ENCODE data around the gene CSRP2. TPM values are rescaled to one million over a fixed set of nuclear protein-coding genes. Genes with fewer than 3 reads are reported as not detected.

CSRP2 gene
- polyA plus RNA-seq, 1 donor (not counting 4 experiments of a cell fraction or from before 2014, with no cell fraction given): 74.9 TPM

- no peak overlapping the region for H3K4me2 ChIP-seq (ENCODE audit: control insufficient read depth, extremely low read depth, insufficient read depth, low read depth, low read length)
- peaks cover 28% of the 10 kb centered on the region for H3K79me2 ChIP-seq (ENCODE audit: control insufficient read depth, insufficient read depth, low read length)
- FAIRE-seq: no peak
- no peak overlapping the region for H3K9ac ChIP-seq (ENCODE audit: control insufficient read depth, extremely low read depth, insufficient read depth, low read length)
- peaks cover 1 to 3% of the 10 kb centered on the region in 2 experiments for H3K36me3 ChIP-seq (ENCODE audit: control insufficient read depth in 2 of 2, extremely low read depth in 1 of 2, insufficient read depth in 2 of 2, low read length in 2 of 2)
- TF ChIP-seq CTCF (optimal IDR thresholded peaks at IDR 0.05 in 1 of 3, IDR thresholded peaks at IDR 0.05 in 1 of 3, conservative IDR thresholded peaks at IDR 0.05 in 1 of 3; ENCODE audit: extremely low read depth in 1 of 3, insufficient read depth in 2 of 3, low read length in 3 of 3) (no peak), EZH2 (IDR thresholded peaks at IDR 0.05; ENCODE audit: low read length) (no peak)
- H3K27me3 ChIP-seq (ENCODE audit: control insufficient read depth, extremely low read depth, insufficient read depth, low read length): no peaks in the 10 kb centered on the region
- no peak overlapping the region for H2AFZ ChIP-seq (ENCODE audit: control insufficient read depth, low read length)
- no peaks in the 10 kb centered on the region for H4K20me1 ChIP-seq (ENCODE audit: control insufficient read depth, extremely low read depth, insufficient read depth, low read length)
- DNase-seq (ENCODE audit: low read depth, low spot score): no peak
- no peaks in the 10 kb centered on the region for H3K9me3 ChIP-seq (ENCODE audit: control insufficient read depth, low read depth, low read length)
- no peaks in the 10 kb centered on the region for H3K9me1 ChIP-seq (ENCODE audit: control insufficient read depth, extremely low read depth, insufficient read depth, low read length)
- H3K4me1 ChIP-seq (ENCODE audit: control insufficient read depth, extremely low read depth, insufficient read depth, low read length): peaks cover 3% of the 10 kb centered on the region
- no peak overlapping the region for H3K27ac ChIP-seq (ENCODE audit: control insufficient read depth, insufficient read depth, low read length)
- H3K4me3 ChIP-seq (ENCODE audit: control insufficient read depth in 2 of 3, extremely low read depth in 1 of 3, insufficient read depth in 2 of 3, low read depth in 1 of 3, low read length in 3 of 3): no peak overlapping the region
- dilution Hi-C loops (cut with MboI; ENCODE audit: extremely low pct_ligation_motif_present, low sequenced_read_pairs): no loop called here
Observed at GRCh38 chr12:76871082-76871481, 7.7 kb downstream of the CSRP2 start.

- H3K27me3 ChIP-seq (ENCODE audit: control insufficient read depth, extremely low read depth, insufficient read depth, low read length): no peaks in the 10 kb centered on the region
- no peaks in the 10 kb centered on the region for H3K9me3 ChIP-seq (ENCODE audit: control insufficient read depth, low read depth, low read length)
- no peak overlapping the region for H3K4me2 ChIP-seq (ENCODE audit: control insufficient read depth, extremely low read depth, insufficient read depth, low read depth, low read length)
- no peaks in the 10 kb centered on the region for H3K4me1 ChIP-seq (ENCODE audit: control insufficient read depth, extremely low read depth, insufficient read depth, low read length)
- H3K9me1 ChIP-seq (ENCODE audit: control insufficient read depth, extremely low read depth, insufficient read depth, low read length): no peaks in the 10 kb centered on the region
- no peak overlapping the region for H2AFZ ChIP-seq (ENCODE audit: control insufficient read depth, low read length)
- H4K20me1 ChIP-seq (ENCODE audit: control insufficient read depth, extremely low read depth, insufficient read depth, low read length): no peaks in the 10 kb centered on the region
- peaks cover 5% of the 10 kb centered on the region for H3K79me2 ChIP-seq (ENCODE audit: control insufficient read depth, insufficient read depth, low read length)
- H3K27ac ChIP-seq (ENCODE audit: control insufficient read depth, insufficient read depth, low read length): no peak overlapping the region
- no peak overlapping the region for H3K4me3 ChIP-seq (ENCODE audit: control insufficient read depth in 2 of 3, extremely low read depth in 1 of 3, insufficient read depth in 2 of 3, low read depth in 1 of 3, low read length in 3 of 3)
- no peak for TF ChIP-seq EZH2 (IDR thresholded peaks at IDR 0.05; ENCODE audit: low read length)
- TF ChIP-seq CTCF (optimal IDR thresholded peaks at IDR 0.05 in 1 of 3, IDR thresholded peaks at IDR 0.05 in 1 of 3, conservative IDR thresholded peaks at IDR 0.05 in 1 of 3; ENCODE audit: extremely low read depth in 1 of 3, insufficient read depth in 2 of 3, low read length in 3 of 3): no peak
- H3K36me3 ChIP-seq (ENCODE audit: control insufficient read depth in 2 of 2, extremely low read depth in 1 of 2, insufficient read depth in 2 of 2, low read length in 2 of 2): peaks cover 5 to 6% of the 10 kb centered on the region in 2 experiments
- FAIRE-seq (no peak), DNase-seq (ENCODE audit: low read depth, low spot score) (no peak)
- no peak overlapping the region for H3K9ac ChIP-seq (ENCODE audit: control insufficient read depth, extremely low read depth, insufficient read depth, low read length)
- dilution Hi-C loops (cut with MboI; ENCODE audit: extremely low pct_ligation_motif_present, low sequenced_read_pairs): no loop called here
Observed at GRCh38 chr12:76866726-76867125, 12.1 kb downstream of the CSRP2 start.

Measured in keratinocyte (primary cell).